ENCODE results near the gene WDR36.

Gene WDR36

DNA sequence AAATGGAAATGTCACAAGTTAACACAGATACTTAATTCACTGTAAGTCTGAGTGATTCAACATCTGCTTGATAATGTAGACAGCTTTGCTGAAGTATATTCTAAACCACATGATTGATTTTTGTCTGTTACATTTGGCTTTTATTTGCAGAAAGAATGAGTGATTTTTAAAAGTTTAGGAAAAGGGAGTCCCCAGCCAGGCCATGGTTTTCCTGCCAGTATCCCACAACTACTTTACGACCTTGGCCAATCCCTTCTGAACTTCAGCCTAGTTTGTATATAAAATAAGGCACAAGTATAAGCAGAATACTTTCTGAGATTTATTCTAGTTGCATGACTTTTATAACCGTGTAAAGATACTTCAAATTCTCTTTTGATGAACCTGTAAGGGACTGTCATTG lies 27.1 kb downstream of the WDR36 start:
- H3K27ac ChIP-seq, result no peak overlapping the region
- TF ChIP-seq ZFX (IDR thresholded peaks at IDR 0.05; ENCODE audit: borderline replicate concordance), result no peak
- TF ChIP-seq, protein P1, sequence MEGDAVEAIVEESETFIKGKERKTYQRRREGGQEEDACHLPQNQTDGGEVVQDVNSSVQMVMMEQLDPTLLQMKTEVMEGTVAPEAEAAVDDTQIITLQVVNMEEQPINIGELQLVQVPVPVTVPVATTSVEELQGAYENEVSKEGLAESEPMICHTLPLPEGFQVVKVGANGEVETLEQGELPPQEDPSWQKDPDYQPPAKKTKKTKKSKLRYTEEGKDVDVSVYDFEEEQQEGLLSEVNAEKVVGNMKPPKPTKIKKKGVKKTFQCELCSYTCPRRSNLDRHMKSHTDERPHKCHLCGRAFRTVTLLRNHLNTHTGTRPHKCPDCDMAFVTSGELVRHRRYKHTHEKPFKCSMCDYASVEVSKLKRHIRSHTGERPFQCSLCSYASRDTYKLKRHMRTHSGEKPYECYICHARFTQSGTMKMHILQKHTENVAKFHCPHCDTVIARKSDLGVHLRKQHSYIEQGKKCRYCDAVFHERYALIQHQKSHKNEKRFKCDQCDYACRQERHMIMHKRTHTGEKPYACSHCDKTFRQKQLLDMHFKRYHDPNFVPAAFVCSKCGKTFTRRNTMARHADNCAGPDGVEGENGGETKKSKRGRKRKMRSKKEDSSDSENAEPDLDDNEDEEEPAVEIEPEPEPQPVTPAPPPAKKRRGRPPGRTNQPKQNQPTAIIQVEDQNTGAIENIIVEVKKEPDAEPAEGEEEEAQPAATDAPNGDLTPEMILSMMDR (IDR thresholded peaks at IDR 0.05), result no peak

DNA sequence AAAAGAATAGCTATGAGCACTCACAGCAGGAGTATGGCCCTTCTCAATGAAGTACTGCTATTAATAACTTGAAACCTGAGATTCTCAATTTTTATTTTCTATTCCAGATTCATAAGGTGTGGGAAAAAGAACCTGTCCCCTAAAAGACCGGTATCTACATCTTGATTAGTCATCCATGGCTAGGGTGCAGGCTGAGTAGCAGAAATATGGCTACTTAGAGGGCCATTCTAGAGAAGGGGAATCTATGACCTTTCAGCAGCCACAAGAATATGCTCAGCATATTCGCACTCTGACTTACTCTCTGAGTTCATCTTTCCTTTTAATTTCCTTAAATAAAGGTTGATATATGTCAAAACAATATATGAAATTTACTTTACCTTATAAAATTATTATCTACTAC lies 27.7 kb downstream of the WDR36 start:
- H3K27ac ChIP-seq, result no peak overlapping the region
- TF ChIP-seq, protein P1 (IDR thresholded peaks at IDR 0.05), result no peak

DNA sequence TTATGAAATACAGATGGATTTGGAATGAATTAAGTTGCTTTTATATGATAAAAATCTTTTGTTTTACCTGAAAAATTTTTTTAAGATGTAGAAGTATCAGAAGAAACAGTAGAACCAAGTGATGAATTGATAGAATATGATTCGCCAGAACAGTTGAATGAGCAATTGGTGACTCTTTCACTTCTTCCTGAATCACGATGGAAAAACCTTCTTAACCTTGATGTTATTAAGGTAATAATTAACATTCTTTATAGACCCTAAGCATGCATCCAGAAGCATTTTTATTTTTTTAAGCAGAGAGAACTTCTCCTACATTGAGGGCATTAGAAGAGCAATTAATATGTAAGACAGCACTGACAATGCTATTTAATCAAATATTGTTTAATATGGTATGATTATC lies 28.8 kb downstream of the WDR36 start:
- TF ChIP-seq, protein P1 (IDR thresholded peaks at IDR 0.05), result no peak
- TF ChIP-seq ZFX (IDR thresholded peaks at IDR 0.05; ENCODE audit: borderline replicate concordance), result no peak
- H3K27ac ChIP-seq, result no peak overlapping the region

DNA sequence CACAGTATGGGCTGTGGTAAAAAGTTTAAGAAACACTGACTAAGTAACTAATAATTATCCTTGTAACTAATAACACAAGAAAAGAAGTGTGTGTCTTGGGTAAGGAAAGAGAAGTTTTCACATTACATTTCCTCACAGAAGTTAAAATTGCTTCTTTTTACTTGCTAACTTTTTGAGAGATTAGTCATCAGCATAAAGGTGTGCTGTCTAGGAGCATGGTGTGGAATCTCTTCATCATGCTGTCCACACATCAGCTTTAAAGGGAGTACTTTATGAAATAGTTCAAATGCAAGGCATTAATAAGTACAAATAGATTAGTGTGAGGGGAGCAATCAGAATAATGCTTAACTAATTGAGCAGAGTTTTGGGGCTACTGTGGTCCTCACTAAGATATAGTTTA lies 29.8 kb downstream of the WDR36 start:
- H3K27ac ChIP-seq, result no peak overlapping the region
- TF ChIP-seq, protein P1 (IDR thresholded peaks at IDR 0.05), result no peak
- TF ChIP-seq ZFX (IDR thresholded peaks at IDR 0.05; ENCODE audit: borderline replicate concordance), result no peak

DNA sequence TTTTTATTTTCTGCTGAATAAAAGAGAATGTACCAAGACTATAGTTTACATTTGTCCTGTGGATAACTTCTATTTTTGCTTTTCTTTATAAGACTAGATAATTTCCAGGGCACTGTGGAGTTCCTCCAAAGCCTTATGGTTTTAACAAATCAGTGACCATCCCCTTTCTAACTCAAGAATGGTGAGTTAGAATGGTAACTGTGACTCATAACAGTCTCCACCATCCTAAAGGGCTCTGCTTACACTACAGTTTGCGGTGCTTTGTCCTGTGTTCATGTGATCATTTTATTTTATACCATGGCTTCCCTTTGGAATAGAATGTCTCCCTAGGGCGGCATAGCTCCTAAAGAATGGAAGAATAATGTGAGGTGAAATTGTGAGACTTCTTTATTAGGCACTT lies 30.2 kb downstream of the WDR36 start:
- no peak overlapping the region for H3K27ac ChIP-seq
- no peak for TF ChIP-seq ZFX (IDR thresholded peaks at IDR 0.05; ENCODE audit: borderline replicate concordance)
- TF ChIP-seq, protein P1 (IDR thresholded peaks at IDR 0.05), result no peak

DNA sequence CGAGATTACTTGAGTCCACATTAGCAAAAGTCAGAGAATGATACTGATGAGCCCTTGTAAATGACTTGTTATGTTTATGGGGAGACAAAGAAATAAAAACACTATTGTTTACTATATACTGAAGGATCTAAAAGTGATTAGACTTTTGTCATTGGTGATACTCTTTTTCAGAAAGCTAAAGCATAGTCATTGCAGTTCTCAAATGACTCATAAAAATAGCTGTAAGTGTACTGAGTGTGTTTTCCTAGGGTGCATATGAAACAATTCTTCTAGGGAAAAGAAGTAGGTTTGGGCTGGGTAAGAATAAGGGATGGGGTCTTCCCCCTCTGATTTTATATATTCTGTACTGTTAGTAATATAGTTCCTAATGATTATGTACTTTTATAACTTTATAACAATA lies 32.6 kb downstream of the WDR36 start:
- H3K27ac ChIP-seq, result no peak overlapping the region
- TF ChIP-seq, protein P1 (IDR thresholded peaks at IDR 0.05), result no peak
- TF ChIP-seq ZFX (IDR thresholded peaks at IDR 0.05; ENCODE audit: borderline replicate concordance), result no peak

DNA sequence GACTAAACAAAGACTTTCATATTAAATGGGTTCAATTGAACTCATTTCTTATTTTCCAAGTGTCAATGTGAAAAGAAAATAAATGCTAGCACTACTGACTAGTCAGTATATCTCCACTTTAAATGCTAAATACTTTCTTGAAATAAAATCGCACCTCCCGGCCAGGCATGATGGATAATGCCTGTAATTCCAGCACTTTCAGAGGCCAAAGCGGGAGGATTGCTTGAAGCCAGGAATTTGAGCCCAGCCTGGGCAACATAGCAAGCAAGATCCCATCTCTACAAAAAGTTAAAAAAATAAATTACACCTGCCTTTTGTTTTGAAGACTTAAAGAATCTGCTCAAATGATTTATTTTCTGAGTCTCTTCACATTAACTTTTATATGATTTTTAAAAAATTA lies 34.7 kb downstream of the WDR36 start:
- TF ChIP-seq ZFX (IDR thresholded peaks at IDR 0.05; ENCODE audit: borderline replicate concordance), result no peak
- TF ChIP-seq, protein P1 (IDR thresholded peaks at IDR 0.05), result no peak
- no peak overlapping the region for H3K27ac ChIP-seq
